ENCODE results near the gene KIF25. TPM values are rescaled to one million over a fixed set of nuclear protein-coding genes. Genes with fewer than 3 reads are reported as not detected.

KIF25 gene
- total RNA-seq, 1 experiment from 2014 or later: not detected

DNA sequence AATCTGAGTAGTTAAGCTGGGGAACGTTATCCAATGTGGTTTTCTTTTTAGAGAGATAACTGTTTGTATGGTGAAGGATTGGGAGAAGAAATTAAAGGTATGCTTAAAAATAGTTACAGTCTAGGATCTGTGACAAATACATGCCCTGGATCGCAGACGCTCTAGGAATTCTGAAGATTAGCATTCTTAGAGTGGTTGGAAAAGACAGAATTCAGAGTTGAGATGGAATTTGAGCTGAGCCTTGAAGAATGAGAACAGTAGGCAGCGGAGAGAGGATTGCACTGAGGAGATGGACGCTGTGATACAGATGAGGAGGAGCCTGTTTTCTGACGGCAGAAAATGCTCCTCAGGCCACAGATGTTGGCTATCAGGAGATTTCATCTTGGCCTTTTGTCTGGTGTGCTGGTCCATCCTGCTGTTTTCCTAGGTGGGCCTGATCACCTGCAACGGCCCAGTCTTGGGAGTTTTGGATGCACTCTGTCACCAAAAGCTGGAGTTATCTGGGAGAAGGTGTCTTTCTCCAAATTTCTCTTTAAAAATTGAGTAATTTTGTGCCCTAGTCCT is 48.3 kb upstream of the KIF25 start:
- Histone ChIP-seq H4K20me1 (ENCODE audit: insufficient read depth) (no peaks in the 10 kb centered on the region), H3K4me2 (no peak overlapping the region), H3K36me3 (ENCODE audit: low read depth) (peaks cover 23% of the 10 kb centered on the region), H3K27ac (no peak overlapping the region), H3K9me3 (ENCODE audit: insufficient read depth, low read depth) (no peaks in the 10 kb centered on the region), H3K79me2 (ENCODE audit: low read depth) (no peaks in the 10 kb centered on the region), H2AFZ (no peak overlapping the region), H3K4me1 (replicated peaks; ENCODE audit: insufficient read depth) (no peaks in the 10 kb centered on the region), H3K27me3 (ENCODE audit: insufficient read depth, low read depth) (no peaks in the 10 kb centered on the region), H3K4me3 (no peak overlapping the region), H3F3A (ENCODE audit: insufficient read depth, low read depth) (no peaks in the 10 kb centered on the region), H3K9me2 (ENCODE audit: insufficient read depth) (no peaks in the 10 kb centered on the region)
- ChIA-PET CTCF (no interaction called here), POLR2A (ENCODE audit: unreplicated experiment) (no interaction called here)
- DNase-seq: no peak
- no TSS peak for BruUV-seq (replicated peaks)
- no peak for TF ChIP-seq EZH2 (IDR thresholded peaks at IDR 0.05; ENCODE audit: low read depth)
- TF ChIP-seq, protein P1, sequence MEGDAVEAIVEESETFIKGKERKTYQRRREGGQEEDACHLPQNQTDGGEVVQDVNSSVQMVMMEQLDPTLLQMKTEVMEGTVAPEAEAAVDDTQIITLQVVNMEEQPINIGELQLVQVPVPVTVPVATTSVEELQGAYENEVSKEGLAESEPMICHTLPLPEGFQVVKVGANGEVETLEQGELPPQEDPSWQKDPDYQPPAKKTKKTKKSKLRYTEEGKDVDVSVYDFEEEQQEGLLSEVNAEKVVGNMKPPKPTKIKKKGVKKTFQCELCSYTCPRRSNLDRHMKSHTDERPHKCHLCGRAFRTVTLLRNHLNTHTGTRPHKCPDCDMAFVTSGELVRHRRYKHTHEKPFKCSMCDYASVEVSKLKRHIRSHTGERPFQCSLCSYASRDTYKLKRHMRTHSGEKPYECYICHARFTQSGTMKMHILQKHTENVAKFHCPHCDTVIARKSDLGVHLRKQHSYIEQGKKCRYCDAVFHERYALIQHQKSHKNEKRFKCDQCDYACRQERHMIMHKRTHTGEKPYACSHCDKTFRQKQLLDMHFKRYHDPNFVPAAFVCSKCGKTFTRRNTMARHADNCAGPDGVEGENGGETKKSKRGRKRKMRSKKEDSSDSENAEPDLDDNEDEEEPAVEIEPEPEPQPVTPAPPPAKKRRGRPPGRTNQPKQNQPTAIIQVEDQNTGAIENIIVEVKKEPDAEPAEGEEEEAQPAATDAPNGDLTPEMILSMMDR (conservative IDR thresholded peaks at IDR 0.05): no peak
- intact Hi-C loops (cut with micrococcal nuclease; ENCODE audit: unreplicated experiment): no loop called here

DNA sequence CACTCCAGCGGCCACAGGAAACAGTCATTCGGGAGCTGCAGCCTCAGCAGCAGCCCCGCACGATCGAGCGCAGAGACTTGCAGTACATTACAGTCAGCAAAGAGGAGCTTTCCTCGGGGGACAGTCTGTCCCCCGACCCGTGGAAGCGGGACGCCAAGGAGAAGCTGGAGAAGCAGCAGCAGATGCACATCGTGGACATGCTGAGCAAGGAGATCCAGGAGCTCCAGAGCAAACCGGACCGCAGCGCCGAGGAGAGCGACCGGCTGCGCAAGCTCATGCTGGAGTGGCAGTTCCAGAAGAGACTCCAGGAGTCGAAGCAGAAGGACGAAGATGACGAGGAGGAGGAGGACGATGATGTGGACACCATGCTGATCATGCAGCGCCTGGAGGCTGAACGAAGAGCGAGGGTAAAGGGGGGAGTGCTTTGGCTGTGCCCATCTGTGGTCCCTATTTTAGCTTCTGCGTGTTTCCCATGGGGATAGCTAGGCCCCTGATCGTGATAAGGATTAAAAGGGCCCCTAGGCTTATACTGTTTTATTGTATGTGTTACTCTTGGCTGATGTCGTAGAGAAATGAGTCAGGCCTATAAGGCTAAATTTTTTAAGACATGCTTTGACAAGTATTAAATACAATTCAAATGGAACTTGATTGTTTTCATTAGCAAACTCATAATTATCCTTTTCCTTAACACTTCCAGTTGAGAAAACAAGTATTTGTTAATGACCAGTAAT is 45.5 kb upstream of the KIF25 start:
- Histone ChIP-seq H3K79me2 (ENCODE audit: low read depth) (no peaks in the 10 kb centered on the region), H2AFZ (no peak overlapping the region), H3K9me2 (ENCODE audit: insufficient read depth) (no peaks in the 10 kb centered on the region), H3K4me1 (replicated peaks; ENCODE audit: insufficient read depth) (peaks cover 5% of the 10 kb centered on the region; the same call in 1 of the 2 replicates), H3K27ac (no peak overlapping the region), H3K27me3 (ENCODE audit: insufficient read depth, low read depth) (no peaks in the 10 kb centered on the region), H3F3A (ENCODE audit: insufficient read depth, low read depth) (no peaks in the 10 kb centered on the region), H3K4me2 (no peak overlapping the region), H4K20me1 (ENCODE audit: insufficient read depth) (no peaks in the 10 kb centered on the region), H3K9me3 (ENCODE audit: insufficient read depth, low read depth) (no peaks in the 10 kb centered on the region), H3K4me3 (no peak overlapping the region), H3K36me3 (ENCODE audit: low read depth) (peaks cover 25% of the 10 kb centered on the region; the same call in 1 of the 2 replicates)
- DNase-seq: no peak
- TF ChIP-seq, protein P1 (conservative IDR thresholded peaks at IDR 0.05): no peak
- no peak for TF ChIP-seq EZH2 (IDR thresholded peaks at IDR 0.05; ENCODE audit: low read depth)
- intact Hi-C loops (cut with micrococcal nuclease; ENCODE audit: unreplicated experiment): no loop called here
- no TSS peak for BruUV-seq (replicated peaks)
- CTCF ChIA-PET: no interaction called here
- POLR2A ChIA-PET (ENCODE audit: unreplicated experiment): interaction anchor here (0.6 kb wide), 1 partner anchor 840 kb away, joined by 6 read pairs; no protein-coding TSS in a partner anchor

DNA sequence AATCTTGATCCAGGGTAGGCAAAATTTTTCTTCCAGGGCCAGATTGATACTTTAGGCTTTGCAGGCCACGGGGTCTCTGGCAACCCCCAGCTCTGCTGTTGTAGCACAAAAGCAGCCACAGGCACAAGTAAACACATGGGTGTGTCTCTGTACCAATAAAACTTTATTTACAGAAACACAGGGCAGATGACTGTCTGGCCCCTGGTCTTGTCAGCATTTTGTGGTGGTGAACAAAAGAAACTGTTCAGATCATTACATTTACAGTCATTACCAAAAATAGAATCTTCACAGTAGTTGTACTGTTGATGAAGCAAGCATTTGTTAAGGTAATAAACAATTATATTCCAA is 45.0 kb upstream of the KIF25 start:
- no TSS peak for BruUV-seq (replicated peaks)
- TF ChIP-seq, protein P1 (conservative IDR thresholded peaks at IDR 0.05): no peak
- no peak for TF ChIP-seq EZH2 (IDR thresholded peaks at IDR 0.05; ENCODE audit: low read depth)
- POLR2A ChIA-PET (ENCODE audit: unreplicated experiment): no interaction called here
- CTCF ChIA-PET: no interaction called here
- no peaks in the 10 kb centered on the region for H3K27me3 ChIP-seq (ENCODE audit: insufficient read depth, low read depth)
- no peaks in the 10 kb centered on the region for H3F3A ChIP-seq (ENCODE audit: insufficient read depth, low read depth)
- intact Hi-C loops (cut with micrococcal nuclease; ENCODE audit: unreplicated experiment): no loop called here
- H3K27ac ChIP-seq: no peak overlapping the region
- peaks cover 10% of the 10 kb centered on the region; the same call in 1 of the 2 replicates for H3K4me1 ChIP-seq (replicated peaks; ENCODE audit: insufficient read depth)
- no peak overlapping the region for H2AFZ ChIP-seq
- no peak overlapping the region for H3K4me2 ChIP-seq
- no peaks in the 10 kb centered on the region for H3K9me2 ChIP-seq (ENCODE audit: insufficient read depth)
- DNase-seq: no peak
- no peaks in the 10 kb centered on the region for H4K20me1 ChIP-seq (ENCODE audit: insufficient read depth)
- no peaks in the 10 kb centered on the region for H3K79me2 ChIP-seq (ENCODE audit: low read depth)
- no peaks in the 10 kb centered on the region for H3K9me3 ChIP-seq (ENCODE audit: insufficient read depth, low read depth)
- peaks cover 25% of the 10 kb centered on the region; the same call in 1 of the 2 replicates for H3K36me3 ChIP-seq (ENCODE audit: low read depth)
- no peak overlapping the region for H3K4me3 ChIP-seq
